ENCODE results near the gene E2F4.
A peak's percentile ranks its signal among the peaks of the same experiment; 100 is the strongest.

E2F4 gene

GRCh38 chr16:67150047-67150832 is 41.7 kb upstream of the E2F4 start:
- Histone ChIP-seq H3K9ac (ENCODE audit: low read length) (peak overlapping the region; percentile 91), H3K27me3 (replicated peaks; ENCODE audit: control insufficient read depth, insufficient read depth, low read length) (no peaks in the 10 kb centered on the region)
- DNase-seq (ENCODE audit: low read depth), result peak; percentile 57

GRCh38 chr16:67150833-67151396 is 41.0 kb upstream of the E2F4 start, which contains the start of gene B3GNT9:
Gene B3GNT9 (minus strand): TSS chr16:67150998. CDS start chr16:67150485, 513 bp downstream.
- peak; percentile 87 for DNase-seq (ENCODE audit: low read depth)
- peaks cover 25% of the 10 kb centered on the region for H3K36me3 ChIP-seq (ENCODE audit: control insufficient read depth, insufficient read depth, low read length, severe bottlenecking)
- H3K9ac ChIP-seq (ENCODE audit: low read length), result peak within 1 kb of the TSS; percentile 91
- peak within 1 kb of the TSS; percentile 85 for H3K4me3 ChIP-seq (ENCODE audit: low read length)
- peaks cover 11% of the 10 kb centered on the region for H3K4me1 ChIP-seq (ENCODE audit: control insufficient read depth, insufficient read depth, low read length)
- H3K27me3 ChIP-seq (replicated peaks; ENCODE audit: control insufficient read depth, insufficient read depth, low read length), result no peaks in the 10 kb centered on the region
- H3K9me3 ChIP-seq (ENCODE audit: control insufficient read depth, low read length), result no peaks in the 10 kb centered on the region

More at GRCh38 chr16:67150047-67150832, 41.7 kb upstream of the E2F4 start:
- Histone ChIP-seq H3K4me1 (ENCODE audit: control insufficient read depth, insufficient read depth, low read length) (peaks cover 12% of the 10 kb centered on the region), H3K9me3 (ENCODE audit: control insufficient read depth, low read length) (no peaks in the 10 kb centered on the region), H3K36me3 (ENCODE audit: control insufficient read depth, insufficient read depth, low read length, severe bottlenecking) (peaks cover 32% of the 10 kb centered on the region), H3K4me3 (ENCODE audit: low read length) (peak overlapping the region; percentile 85)

GRCh38 chr16:67151431-67152097 is 40.4 kb upstream of the E2F4 start:
- H3K9ac ChIP-seq (ENCODE audit: low read length), result peak overlapping the region; percentile 91
- H3K4me1 ChIP-seq (ENCODE audit: control insufficient read depth, insufficient read depth, low read length), result peaks cover 4% of the 10 kb centered on the region
- no peaks in the 10 kb centered on the region for H3K9me3 ChIP-seq (ENCODE audit: control insufficient read depth, low read length)
- peaks cover 21% of the 10 kb centered on the region for H3K36me3 ChIP-seq (ENCODE audit: control insufficient read depth, insufficient read depth, low read length, severe bottlenecking)
- H3K4me3 ChIP-seq (ENCODE audit: low read length), result peak overlapping the region; percentile 85
- H3K27me3 ChIP-seq (replicated peaks; ENCODE audit: control insufficient read depth, insufficient read depth, low read length), result no peaks in the 10 kb centered on the region
- DNase-seq (ENCODE audit: low read depth), result no peak

GRCh38 chr16:67154578-67155294 is 37.2 kb upstream of the E2F4 start:
- Histone ChIP-seq H3K27me3 (replicated peaks; ENCODE audit: control insufficient read depth, insufficient read depth, low read length) (no peaks in the 10 kb centered on the region), H3K4me3 (ENCODE audit: low read length) (no peak overlapping the region), H3K9ac (ENCODE audit: low read length) (no peak overlapping the region), H3K36me3 (ENCODE audit: control insufficient read depth, insufficient read depth, low read length, severe bottlenecking) (no peaks in the 10 kb centered on the region), H3K9me3 (ENCODE audit: control insufficient read depth, low read length) (no peaks in the 10 kb centered on the region), H3K4me1 (ENCODE audit: control insufficient read depth, insufficient read depth, low read length) (peaks cover 9% of the 10 kb centered on the region)
- no peak for DNase-seq (ENCODE audit: low read depth)

GRCh38 chr16:67155295-67156142 is 36.4 kb upstream of the E2F4 start:
- peak; percentile 92 for DNase-seq (ENCODE audit: low read depth)
- H3K27me3 ChIP-seq (replicated peaks; ENCODE audit: control insufficient read depth, insufficient read depth, low read length), result no peaks in the 10 kb centered on the region
- H3K9me3 ChIP-seq (ENCODE audit: control insufficient read depth, low read length), result no peaks in the 10 kb centered on the region
- no peak overlapping the region for H3K4me3 ChIP-seq (ENCODE audit: low read length)
- peaks cover 9% of the 10 kb centered on the region for H3K4me1 ChIP-seq (ENCODE audit: control insufficient read depth, insufficient read depth, low read length)
- no peaks in the 10 kb centered on the region for H3K36me3 ChIP-seq (ENCODE audit: control insufficient read depth, insufficient read depth, low read length, severe bottlenecking)
- no peak overlapping the region for H3K9ac ChIP-seq (ENCODE audit: low read length)

GRCh38 chr16:67156143-67156844 is 35.7 kb upstream of the E2F4 start:
- Histone ChIP-seq H3K27me3 (replicated peaks; ENCODE audit: control insufficient read depth, insufficient read depth, low read length) (no peaks in the 10 kb centered on the region), H3K36me3 (ENCODE audit: control insufficient read depth, insufficient read depth, low read length, severe bottlenecking) (no peaks in the 10 kb centered on the region), H3K4me3 (ENCODE audit: low read length) (no peak overlapping the region)

GRCh38 chr16:67157106-67157748 is 34.7 kb upstream of the E2F4 start:
- no peak for DNase-seq (ENCODE audit: low read depth)
- Histone ChIP-seq H3K4me1 (ENCODE audit: control insufficient read depth, insufficient read depth, low read length) (peaks cover 11% of the 10 kb centered on the region), H3K36me3 (ENCODE audit: control insufficient read depth, insufficient read depth, low read length, severe bottlenecking) (no peaks in the 10 kb centered on the region), H3K9ac (ENCODE audit: low read length) (no peak overlapping the region), H3K4me3 (ENCODE audit: low read length) (no peak overlapping the region), H3K27me3 (replicated peaks; ENCODE audit: control insufficient read depth, insufficient read depth, low read length) (no peaks in the 10 kb centered on the region), H3K9me3 (ENCODE audit: control insufficient read depth, low read length) (no peaks in the 10 kb centered on the region)

More at GRCh38 chr16:67156143-67156844, 35.7 kb upstream of the E2F4 start:
- Histone ChIP-seq H3K4me1 (ENCODE audit: control insufficient read depth, insufficient read depth, low read length) (peaks cover 10% of the 10 kb centered on the region), H3K9me3 (ENCODE audit: control insufficient read depth, low read length) (no peaks in the 10 kb centered on the region), H3K9ac (ENCODE audit: low read length) (no peak overlapping the region)
- DNase-seq (ENCODE audit: low read depth), result no peak

- H3K9me3 ChIP-seq (ENCODE audit: control insufficient read depth, low read length), result no peaks in the 10 kb centered on the region
- no peaks in the 10 kb centered on the region for H3K36me3 ChIP-seq (ENCODE audit: control insufficient read depth, insufficient read depth, low read length, severe bottlenecking)
- H3K9ac ChIP-seq (ENCODE audit: low read length), result no peak overlapping the region
- H3K4me1 ChIP-seq (ENCODE audit: control insufficient read depth, insufficient read depth, low read length), result peaks cover 11% of the 10 kb centered on the region
- H3K27me3 ChIP-seq (replicated peaks; ENCODE audit: control insufficient read depth, insufficient read depth, low read length), result no peaks in the 10 kb centered on the region
- no peak overlapping the region for H3K4me3 ChIP-seq (ENCODE audit: low read length)
- DNase-seq (ENCODE audit: low read depth), result no peak
These were observed 33.9 kb upstream of the E2F4 start for GRCh38 chr16:67157892-67158635.
